Esophagus muscularis mucosa (tissue), 4 donors: ENCODE data around the gene CD59. TPM values are rescaled to one million over a fixed set of nuclear protein-coding genes. Genes with fewer than 3 reads are reported as not detected.
"Not testable (repeated sequence)": the region's sequence is repeated elsewhere in the genome, so short reads cannot be mapped to it uniquely, and the experiment has no call there.

Source experiments
- DNase-seq: peaks from one replicate; pipeline ENCODE4 v3.0.0-alpha.2; 2017; ENCODE audit errors: extremely low spot score
- H3K27ac ChIP-seq, 4 donors: fragments of 200-600 bp; sonication (generic); replicated peaks in 1 of 4; 1 replicate in 3 of 4; 2 replicates in 1 of 4; pipeline ENCODE4 v1.5.1; 2016 to 2019; ENCODE audit warnings: mild to moderate bottlenecking in 1 of 4
- H3K27me3 ChIP-seq, 4 donors: fragments of 200-600 bp; sonication (generic); one replicate each; pipeline versions ENCODE4 v1.5.1 to v1.6.0; 2016 to 2019
- H3K36me3 ChIP-seq, 4 donors: fragments of 200-600 bp; sonication (generic); one replicate each; pipeline ENCODE4 v1.5.1; 2016 to 2019
- H3K4me1 ChIP-seq, 4 donors: fragments of 200-600 bp; sonication (generic); one replicate each; pipeline ENCODE4 v1.5.1; 2016 to 2019
- H3K4me3 ChIP-seq, 4 donors: fragments of 200-600 bp; sonication (generic); 1 replicate in 2 of 4; 2 replicates in 2 of 4; pipeline ENCODE4 v1.5.1; 2016 to 2019; ENCODE audit warnings: mild to moderate bottlenecking in 4 of 4, moderate library complexity in 1 of 4
- H3K9me3 ChIP-seq, 4 donors: fragments of 200-600 bp; sonication (generic); 1 replicate in 3 of 4; 2 replicates in 1 of 4; pipeline ENCODE4 v1.5.1; 2016 to 2019
- CTCF ChIP-seq, 3 experiments: fragments of 200-600 bp in 2 of 3; fragments of 450-650 bp in 1 of 3; sonication (generic) in 2 of 3; IDR thresholded peaks; one replicate each; pipeline ENCODE4 v1.5.1; 2017 to 2019; ENCODE audit warnings: antibody characterized with exemption in 3 of 3, mild to moderate bottlenecking in 2 of 3, moderate library complexity in 1 of 3
- EP300 ChIP-seq: sonication (generic); formaldehyde crosslinking; IDR thresholded peaks from one replicate; pipeline ENCODE4 v1.6.1; 2017; ENCODE audit warnings: antibody characterized with exemption
- POLR2A ChIP-seq: fragments of 450-650 bp; IDR thresholded peaks from one replicate; pipeline ENCODE4 v1.6.1; 2017; ENCODE audit warnings: antibody characterized with exemption, moderate library complexity, mild to moderate bottlenecking, low read depth
- POLR2AphosphoS5 ChIP-seq, 2 donors: sonication (generic); formaldehyde crosslinking; IDR thresholded peaks; one replicate each; pipeline ENCODE4 v1.6.1; 2017; ENCODE audit warnings: antibody characterized with exemption in 2 of 2
- WGBS: methylation state at CpG from one replicate; pipeline ENCODE4 v1.1.5; 2018; 5-methylcytosine and 5-hydroxymethylcytosine counted together
- intact Hi-C: fragments of 100-400 bp; cut with DNase I; formaldehyde crosslinking; loops from one replicate; pipeline ENCODE4 v1.15.1; 2023
- total RNA-seq, 4 donors: library from RNA; depleted of rRNA; stranded (reverse); fragments of >200 nt; gene quantifications; one replicate each; pipeline versions ENCODE4 v1.1.0 to v1.2.1, GENCODE V29; 2016

Gene CD59
- total RNA-seq, 4 donors from 2014 or later: 135 to 528 (median 378) TPM

GRCh38 chr11:33707831-33708230 is 28.4 kb downstream of the CD59 start:
- DNase-seq, H3K4me3 ChIP-seq, H3K27me3 ChIP-seq, intact Hi-C loops, H3K9me3 ChIP-seq: not testable (repeated sequence)
- 100% methylated on average over 1 of the region's 2 CpGs for whole genome bisulfite sequencing
- peaks cover 29 to 80% (median 57%) of the 10 kb centered on the region in 4 donors for H3K36me3 ChIP-seq
- TF ChIP-seq POLR2AphosphoS5 (IDR thresholded peaks at IDR 0.05): peak; percentile 14 to 27
- H3K4me1 ChIP-seq: peaks cover 53 to 72% (median 63%) of the 10 kb centered on the region in 4 donors
- H3K27ac ChIP-seq: peak overlapping the region in 2 of 4 donors; percentile 45 to 79

DNA sequence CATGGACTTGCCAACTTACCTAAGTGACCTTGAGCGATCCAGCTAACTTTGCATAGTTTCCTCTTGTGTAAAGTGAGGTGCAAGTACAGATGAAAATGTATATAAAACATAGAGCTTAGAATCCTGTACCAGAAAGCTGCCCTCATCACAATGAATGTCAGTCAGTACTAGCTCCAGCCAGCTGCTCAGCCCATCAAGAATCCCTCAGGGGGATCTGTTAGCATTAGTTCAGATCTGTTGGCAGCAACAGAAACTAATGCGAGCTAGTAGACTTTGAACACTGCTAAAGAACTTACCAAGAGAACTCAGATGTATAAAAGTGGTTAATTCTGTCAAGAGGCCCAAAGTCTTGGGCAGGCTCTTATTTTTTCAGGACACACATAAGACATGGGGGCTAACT is 29.3 kb downstream of the CD59 start:
- Histone ChIP-seq H3K27ac (peak overlapping the region; percentile 40 to 79 (median 62)), H3K36me3 (peaks cover 29 to 71% (median 50%) of the 10 kb centered on the region in 4 donors), H3K9me3 (no peaks in the 10 kb centered on the region), H3K4me1 (peaks cover 60 to 79% (median 70%) of the 10 kb centered on the region in 4 donors), H3K27me3 (no peaks in the 10 kb centered on the region), H3K4me3 (no peak overlapping the region)
- WGBS: 81% methylated on average over 2 of the region's 2 CpGs
- TF ChIP-seq EP300: no peak
- TF ChIP-seq CTCF (IDR thresholded peaks at IDR 0.05): no peak
- no peak for TF ChIP-seq POLR2AphosphoS5 (IDR thresholded peaks at IDR 0.05)
- TF ChIP-seq POLR2A: no peak
- DNase-seq: no peak
- intact Hi-C loops: no loop called here

- no peaks in the 10 kb centered on the region for H3K27me3 ChIP-seq
- intact Hi-C loops: no loop called here
- peak overlapping the region; percentile 40 to 79 (median 62) for H3K27ac ChIP-seq
- 51% methylated on average over 2 of the region's 2 CpGs for WGBS
- no peaks in the 10 kb centered on the region for H3K9me3 ChIP-seq
- DNase-seq: no peak
- peaks cover 29 to 68% (median 48%) of the 10 kb centered on the region in 4 donors for H3K36me3 ChIP-seq
- H3K4me1 ChIP-seq: peaks cover 64 to 83% (median 74%) of the 10 kb centered on the region in 4 donors
- H3K4me3 ChIP-seq: no peak overlapping the region
- TF ChIP-seq POLR2AphosphoS5 (IDR thresholded peaks at IDR 0.05): peak in 1 of 2 donors; percentile 24
- no peak for TF ChIP-seq POLR2A
These were observed 29.7 kb downstream of the CD59 start for GRCh38 chr11:33706546-33706945.

- DNase-seq: no peak
- peak in 1 of 2 donors; percentile 24 for TF ChIP-seq POLR2AphosphoS5 (IDR thresholded peaks at IDR 0.05)
- no peak for TF ChIP-seq POLR2A
- TF ChIP-seq EP300: no peak
- peak in 1 of 3 experiments; percentile 8 for TF ChIP-seq CTCF (IDR thresholded peaks at IDR 0.05)
- H3K36me3 ChIP-seq: peaks cover 17 to 47% (median 33%) of the 10 kb centered on the region in 4 donors
These were observed 31.8 kb downstream of the CD59 start for GRCh38 chr11:33704240-33705002.

DNA sequence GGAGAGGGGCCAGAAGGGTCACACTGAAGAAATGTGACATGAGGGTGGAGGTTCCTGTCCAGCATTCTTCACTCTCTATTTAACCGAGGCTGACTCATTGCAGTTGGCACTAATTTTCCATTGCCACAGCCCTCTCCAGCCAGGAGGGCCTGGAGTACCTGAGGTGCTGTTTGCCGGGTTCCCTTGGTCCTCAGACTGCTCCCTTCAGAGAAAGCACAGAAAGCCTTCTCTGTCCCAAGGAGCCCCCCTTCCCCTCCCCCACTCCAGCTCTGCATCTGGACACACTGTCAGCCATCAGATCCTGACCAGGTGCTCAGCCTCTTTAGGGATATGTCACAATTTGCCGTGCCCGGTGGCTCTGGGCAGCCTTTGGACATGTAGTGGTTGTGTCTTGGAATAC is 32.4 kb downstream of the CD59 start:
- intact Hi-C loops: no loop called here
- H3K4me3 ChIP-seq: no peak overlapping the region
- TF ChIP-seq POLR2AphosphoS5 (IDR thresholded peaks at IDR 0.05): peak; percentile 46 to 73
- TF ChIP-seq EP300: no peak
- TF ChIP-seq POLR2A: no peak
- TF ChIP-seq CTCF (IDR thresholded peaks at IDR 0.05): no peak
- DNase-seq: no peak
- H3K9me3 ChIP-seq: no peaks in the 10 kb centered on the region
- peaks cover 73 to 84% (median 79%) of the 10 kb centered on the region in 4 donors for H3K4me1 ChIP-seq
- peaks cover 10 to 41% (median 26%) of the 10 kb centered on the region in 4 donors for H3K36me3 ChIP-seq
- 70% methylated on average over 3 of the region's 4 CpGs for WGBS
- peak overlapping the region; percentile 53 to 79 (median 73) for H3K27ac ChIP-seq
- H3K27me3 ChIP-seq: no peaks in the 10 kb centered on the region

More at GRCh38 chr11:33704240-33705002, 31.8 kb downstream of the CD59 start:
- 70% methylated on average over 7 of the region's 7 CpGs for WGBS
- Histone ChIP-seq H3K27ac (peak overlapping the region; percentile 47 to 79 (median 66)), H3K9me3 (no peaks in the 10 kb centered on the region), H3K4me1 (peaks cover 76 to 89% (median 82%) of the 10 kb centered on the region in 4 donors), H3K4me3 (no peak overlapping the region), H3K27me3 (no peaks in the 10 kb centered on the region)
- intact Hi-C loops: no loop called here
